ENCODE data around the gene SEMA4B.

Gene SEMA4B

GRCh38 chr15:90259524-90259923, 58.4 kb downstream of the SEMA4B start:
- TF ChIP-seq TEAD4 (IDR thresholded peaks at IDR 0.05): no peak
- TF ChIP-seq EP300 (IDR thresholded peaks at IDR 0.05; ENCODE audit: borderline replicate concordance): no peak
- no peak for TF ChIP-seq YY1 (IDR thresholded peaks at IDR 0.05; ENCODE audit: low read depth)
- TF ChIP-seq CEBPB (IDR thresholded peaks at IDR 0.05): no peak
- TF ChIP-seq RAD21 (IDR thresholded peaks at IDR 0.05; ENCODE audit: low read depth): no peak
- no peak for TF ChIP-seq USF1 (IDR thresholded peaks at IDR 0.05)
- no peak for TF ChIP-seq CREB1 (IDR thresholded peaks at IDR 0.05; ENCODE audit: low read depth)
- TF ChIP-seq ZBTB7A (IDR thresholded peaks at IDR 0.05; ENCODE audit: low read depth): no peak
- TF ChIP-seq FOXM1 (IDR thresholded peaks at IDR 0.05; ENCODE audit: borderline replicate concordance, low read depth): no peak
- no peak for TF ChIP-seq TCF12 (IDR thresholded peaks at IDR 0.05; ENCODE audit: low read depth)
- no peak for TF ChIP-seq MAX (IDR thresholded peaks at IDR 0.05)

- TF ChIP-seq EGR1 (IDR thresholded peaks at IDR 0.05) (no peak), NFIC (IDR thresholded peaks at IDR 0.05) (no peak), YY1 (IDR thresholded peaks at IDR 0.05; ENCODE audit: low read depth) (no peak), CREB1 (IDR thresholded peaks at IDR 0.05; ENCODE audit: low read depth) (no peak), RAD21 (IDR thresholded peaks at IDR 0.05; ENCODE audit: low read depth) (no peak), MAX (IDR thresholded peaks at IDR 0.05) (no peak), TEAD4 (IDR thresholded peaks at IDR 0.05) (no peak), ZBTB7A (IDR thresholded peaks at IDR 0.05; ENCODE audit: low read depth) (no peak), TAF1 (IDR thresholded peaks at IDR 0.05; ENCODE audit: low read depth) (no peak), TCF12 (IDR thresholded peaks at IDR 0.05; ENCODE audit: low read depth) (no peak), FOXM1 (IDR thresholded peaks at IDR 0.05; ENCODE audit: borderline replicate concordance, low read depth) (no peak), REST (IDR thresholded peaks at IDR 0.05; ENCODE audit: low read depth) (no peak)
These were observed 60.7 kb downstream of the SEMA4B start for GRCh38 chr15:90261811-90262210.

GRCh38 chr15:90262426-90262825, 61.3 kb downstream of the SEMA4B start:
- TF ChIP-seq TAF1 (IDR thresholded peaks at IDR 0.05; ENCODE audit: low read depth) (no peak), USF1 (IDR thresholded peaks at IDR 0.05) (no peak), TEAD4 (IDR thresholded peaks at IDR 0.05) (no peak), EP300 (IDR thresholded peaks at IDR 0.05; ENCODE audit: borderline replicate concordance) (no peak), TCF12 (IDR thresholded peaks at IDR 0.05; ENCODE audit: low read depth) (no peak), YY1 (IDR thresholded peaks at IDR 0.05; ENCODE audit: low read depth) (no peak), REST (IDR thresholded peaks at IDR 0.05; ENCODE audit: low read depth) (no peak), RAD21 (IDR thresholded peaks at IDR 0.05; ENCODE audit: low read depth) (no peak), ZBTB7A (IDR thresholded peaks at IDR 0.05; ENCODE audit: low read depth) (no peak), MAX (IDR thresholded peaks at IDR 0.05) (no peak), FOXM1 (IDR thresholded peaks at IDR 0.05; ENCODE audit: borderline replicate concordance, low read depth) (no peak), CEBPB (IDR thresholded peaks at IDR 0.05) (no peak), NFIC (IDR thresholded peaks at IDR 0.05) (no peak)

- TF ChIP-seq YY1 (IDR thresholded peaks at IDR 0.05; ENCODE audit: low read depth) (no peak), TAF1 (IDR thresholded peaks at IDR 0.05; ENCODE audit: low read depth) (no peak), NFIC (IDR thresholded peaks at IDR 0.05) (no peak), TEAD4 (IDR thresholded peaks at IDR 0.05) (no peak), TCF12 (IDR thresholded peaks at IDR 0.05; ENCODE audit: low read depth) (no peak), CEBPB (IDR thresholded peaks at IDR 0.05) (no peak), USF1 (IDR thresholded peaks at IDR 0.05) (no peak), RAD21 (IDR thresholded peaks at IDR 0.05; ENCODE audit: low read depth) (no peak), CREB1 (IDR thresholded peaks at IDR 0.05; ENCODE audit: low read depth) (no peak), EP300 (IDR thresholded peaks at IDR 0.05; ENCODE audit: borderline replicate concordance) (no peak), FOXM1 (IDR thresholded peaks at IDR 0.05; ENCODE audit: borderline replicate concordance, low read depth) (no peak), ZBTB7A (IDR thresholded peaks at IDR 0.05; ENCODE audit: low read depth) (no peak), EGR1 (IDR thresholded peaks at IDR 0.05) (no peak), MAX (IDR thresholded peaks at IDR 0.05) (no peak), REST (IDR thresholded peaks at IDR 0.05; ENCODE audit: low read depth) (no peak)
These were observed 63.5 kb downstream of the SEMA4B start for GRCh38 chr15:90264671-90265070.
